ENCODE data around the gene KBTBD13.

Gene KBTBD13

GRCh38 chr15:65052956-65053355, 23.6 kb upstream of the KBTBD13 start:
- Histone ChIP-seq H3K27ac (ENCODE audit: low read depth, low read length) (no peak overlapping the region), H3K36me3 (ENCODE audit: insufficient read depth, low read length) (no peaks in the 10 kb centered on the region), H3K79me2 (ENCODE audit: control insufficient read depth, insufficient read depth, low read length, unreplicated experiment) (no peaks in the 10 kb centered on the region), H2AFZ (ENCODE audit: low read length, unreplicated experiment) (no peak overlapping the region), H3K27me3 (ENCODE audit: insufficient read depth, low read length) (no peaks in the 10 kb centered on the region), H3K4me3 (ENCODE audit: low read depth, low read length) (no peak overlapping the region), H3K4me1 (ENCODE audit: control insufficient read depth, insufficient read depth, low read length, unreplicated experiment) (peaks cover 24% of the 10 kb centered on the region)

GRCh38 chr15:65054333-65055200, 22.0 kb upstream of the KBTBD13 start:
- Histone ChIP-seq H3K36me3 (ENCODE audit: insufficient read depth, low read length) (no peaks in the 10 kb centered on the region), H3K79me2 (ENCODE audit: control insufficient read depth, insufficient read depth, low read length, unreplicated experiment) (no peaks in the 10 kb centered on the region), H3K4me1 (ENCODE audit: control insufficient read depth, insufficient read depth, low read length, unreplicated experiment) (peaks cover 24% of the 10 kb centered on the region), H3K27ac (ENCODE audit: low read depth, low read length) (no peak overlapping the region), H3K4me3 (ENCODE audit: low read depth, low read length) (no peak overlapping the region), H3K27me3 (ENCODE audit: insufficient read depth, low read length) (peaks cover under 1% of the 10 kb centered on the region; the same call in 1 of the 2 replicates), H2AFZ (ENCODE audit: low read length, unreplicated experiment) (no peak overlapping the region)

GRCh38 chr15:65055201-65055870, 21.2 kb upstream of the KBTBD13 start:
- H3K27ac ChIP-seq (ENCODE audit: low read depth, low read length) = no peak overlapping the region

GRCh38 chr15:65056106-65056505, 20.4 kb upstream of the KBTBD13 start:
- no peaks in the 10 kb centered on the region for H3K79me2 ChIP-seq (ENCODE audit: control insufficient read depth, insufficient read depth, low read length, unreplicated experiment)
- H3K27ac ChIP-seq (ENCODE audit: low read depth, low read length) = no peak overlapping the region
- H3K27me3 ChIP-seq (ENCODE audit: insufficient read depth, low read length) = peaks cover 7% of the 10 kb centered on the region; the same call in 1 of the 2 replicates
- H3K4me3 ChIP-seq (ENCODE audit: low read depth, low read length) = no peak overlapping the region
- H3K36me3 ChIP-seq (ENCODE audit: insufficient read depth, low read length) = no peaks in the 10 kb centered on the region
- H3K4me1 ChIP-seq (ENCODE audit: control insufficient read depth, insufficient read depth, low read length, unreplicated experiment) = peaks cover 17% of the 10 kb centered on the region
- H2AFZ ChIP-seq (ENCODE audit: low read length, unreplicated experiment) = no peak overlapping the region

More at GRCh38 chr15:65055201-65055870, 21.2 kb upstream of the KBTBD13 start:
- Histone ChIP-seq H3K79me2 (ENCODE audit: control insufficient read depth, insufficient read depth, low read length, unreplicated experiment) (no peaks in the 10 kb centered on the region), H3K4me1 (ENCODE audit: control insufficient read depth, insufficient read depth, low read length, unreplicated experiment) (peaks cover 18% of the 10 kb centered on the region), H3K36me3 (ENCODE audit: insufficient read depth, low read length) (no peaks in the 10 kb centered on the region), H3K4me3 (ENCODE audit: low read depth, low read length) (no peak overlapping the region), H3K27me3 (ENCODE audit: insufficient read depth, low read length) (peaks cover 7% of the 10 kb centered on the region; the same call in 1 of the 2 replicates), H2AFZ (ENCODE audit: low read length, unreplicated experiment) (no peak overlapping the region)

GRCh38 chr15:65056868-65057548, 19.5 kb upstream of the KBTBD13 start:
- Histone ChIP-seq H3K4me3 (ENCODE audit: low read depth, low read length) (no peak overlapping the region), H2AFZ (ENCODE audit: low read length, unreplicated experiment) (no peak overlapping the region), H3K27me3 (ENCODE audit: insufficient read depth, low read length) (peaks cover 7% of the 10 kb centered on the region; the same call in 1 of the 2 replicates), H3K4me1 (ENCODE audit: control insufficient read depth, insufficient read depth, low read length, unreplicated experiment) (peaks cover 17% of the 10 kb centered on the region), H3K79me2 (ENCODE audit: control insufficient read depth, insufficient read depth, low read length, unreplicated experiment) (no peaks in the 10 kb centered on the region), H3K36me3 (ENCODE audit: insufficient read depth, low read length) (no peaks in the 10 kb centered on the region), H3K27ac (ENCODE audit: low read depth, low read length) (no peak overlapping the region)

GRCh38 chr15:65057549-65057940, 19.0 kb upstream of the KBTBD13 start:
- peaks cover 7% of the 10 kb centered on the region; the same call in 1 of the 2 replicates for H3K27me3 ChIP-seq (ENCODE audit: insufficient read depth, low read length)
- H3K4me3 ChIP-seq (ENCODE audit: low read depth, low read length) = no peak overlapping the region
- no peak overlapping the region for H3K27ac ChIP-seq (ENCODE audit: low read depth, low read length)
- H3K79me2 ChIP-seq (ENCODE audit: control insufficient read depth, insufficient read depth, low read length, unreplicated experiment) = no peaks in the 10 kb centered on the region
- H2AFZ ChIP-seq (ENCODE audit: low read length, unreplicated experiment) = no peak overlapping the region
- H3K36me3 ChIP-seq (ENCODE audit: insufficient read depth, low read length) = no peaks in the 10 kb centered on the region
- peaks cover 17% of the 10 kb centered on the region for H3K4me1 ChIP-seq (ENCODE audit: control insufficient read depth, insufficient read depth, low read length, unreplicated experiment)

GRCh38 chr15:65058394-65059368, 17.9 kb upstream of the KBTBD13 start:
- Histone ChIP-seq H3K27me3 (ENCODE audit: insufficient read depth, low read length) (peaks cover 7% of the 10 kb centered on the region; the same call in 1 of the 2 replicates), H3K27ac (ENCODE audit: low read depth, low read length) (no peak overlapping the region), H2AFZ (ENCODE audit: low read length, unreplicated experiment) (no peak overlapping the region), H3K4me3 (ENCODE audit: low read depth, low read length) (no peak overlapping the region), H3K4me1 (ENCODE audit: control insufficient read depth, insufficient read depth, low read length, unreplicated experiment) (peaks cover 17% of the 10 kb centered on the region), H3K36me3 (ENCODE audit: insufficient read depth, low read length) (no peaks in the 10 kb centered on the region), H3K79me2 (ENCODE audit: control insufficient read depth, insufficient read depth, low read length, unreplicated experiment) (no peaks in the 10 kb centered on the region)

- H3K4me1 ChIP-seq (ENCODE audit: control insufficient read depth, insufficient read depth, low read length, unreplicated experiment) = peaks cover 17% of the 10 kb centered on the region
- no peak overlapping the region for H2AFZ ChIP-seq (ENCODE audit: low read length, unreplicated experiment)
- no peak overlapping the region for H3K27ac ChIP-seq (ENCODE audit: low read depth, low read length)
- H3K4me3 ChIP-seq (ENCODE audit: low read depth, low read length) = no peak overlapping the region
- peaks cover 7% of the 10 kb centered on the region; the same call in 1 of the 2 replicates for H3K27me3 ChIP-seq (ENCODE audit: insufficient read depth, low read length)
- H3K36me3 ChIP-seq (ENCODE audit: insufficient read depth, low read length) = no peaks in the 10 kb centered on the region
- H3K79me2 ChIP-seq (ENCODE audit: control insufficient read depth, insufficient read depth, low read length, unreplicated experiment) = no peaks in the 10 kb centered on the region
Observed at GRCh38 chr15:65059369-65059750, 17.2 kb upstream of the KBTBD13 start.

GRCh38 chr15:65059931-65060596, 16.5 kb upstream of the KBTBD13 start:
- Histone ChIP-seq H3K36me3 (ENCODE audit: insufficient read depth, low read length) (no peaks in the 10 kb centered on the region), H3K79me2 (ENCODE audit: control insufficient read depth, insufficient read depth, low read length, unreplicated experiment) (no peaks in the 10 kb centered on the region), H3K27me3 (ENCODE audit: insufficient read depth, low read length) (peaks cover 7% of the 10 kb centered on the region; the same call in 1 of the 2 replicates), H3K4me1 (ENCODE audit: control insufficient read depth, insufficient read depth, low read length, unreplicated experiment) (peaks cover 14% of the 10 kb centered on the region), H2AFZ (ENCODE audit: low read length, unreplicated experiment) (no peak overlapping the region), H3K4me3 (ENCODE audit: low read depth, low read length) (no peak overlapping the region), H3K27ac (ENCODE audit: low read depth, low read length) (no peak overlapping the region)

Data from ACC112 (cell line).